Measurements from ENCODE around the gene ETV3L. TPM values are rescaled to one million over a fixed set of nuclear protein-coding genes. Genes with fewer than 3 reads are reported as not detected.

ETV3L gene
- total RNA-seq, 1 experiment from 2014 or later: 0.13 TPM

- ATAC-seq (no peak), DNase-seq (ENCODE audit: low spot score) (no peak)
- ChIA-PET CTCF (interaction anchor here (4.7 kb wide), 1 partner anchor 59 kb away, joined by 34 read pairs; no protein-coding TSS in a partner anchor), POLR2A (no interaction called here)
- H3K9me3 Mint-ChIP-seq: no peaks in the 10 kb centered on the region
- no peak overlapping the region for H3K4me3 Mint-ChIP-seq
- H3K27ac Mint-ChIP-seq: no peak overlapping the region
- no peaks in the 10 kb centered on the region for H3K27me3 Mint-ChIP-seq (ENCODE audit: low read depth)
- peaks cover 14% of the 10 kb centered on the region for H3K4me1 Mint-ChIP-seq
- no peaks in the 10 kb centered on the region for H3K36me3 Mint-ChIP-seq
- TF ChIP-seq, protein P1, sequence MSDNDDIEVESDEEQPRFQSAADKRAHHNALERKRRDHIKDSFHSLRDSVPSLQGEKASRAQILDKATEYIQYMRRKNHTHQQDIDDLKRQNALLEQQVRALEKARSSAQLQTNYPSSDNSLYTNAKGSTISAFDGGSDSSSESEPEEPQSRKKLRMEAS (CRISPR knock-in tag; IDR thresholded peaks at IDR 0.05): no peak
- TF ChIP-seq ZNF232 (CRISPR knock-in tag; IDR thresholded peaks at IDR 0.05) (no peak), CBFB (CRISPR knock-in tag; IDR thresholded peaks at IDR 0.05; ENCODE audit: low read depth) (no peak), ZNF317 (CRISPR knock-in tag; IDR thresholded peaks at IDR 0.05; ENCODE audit: borderline replicate concordance, low read depth) (no peak)
- TF ChIP-seq, protein P2, sequence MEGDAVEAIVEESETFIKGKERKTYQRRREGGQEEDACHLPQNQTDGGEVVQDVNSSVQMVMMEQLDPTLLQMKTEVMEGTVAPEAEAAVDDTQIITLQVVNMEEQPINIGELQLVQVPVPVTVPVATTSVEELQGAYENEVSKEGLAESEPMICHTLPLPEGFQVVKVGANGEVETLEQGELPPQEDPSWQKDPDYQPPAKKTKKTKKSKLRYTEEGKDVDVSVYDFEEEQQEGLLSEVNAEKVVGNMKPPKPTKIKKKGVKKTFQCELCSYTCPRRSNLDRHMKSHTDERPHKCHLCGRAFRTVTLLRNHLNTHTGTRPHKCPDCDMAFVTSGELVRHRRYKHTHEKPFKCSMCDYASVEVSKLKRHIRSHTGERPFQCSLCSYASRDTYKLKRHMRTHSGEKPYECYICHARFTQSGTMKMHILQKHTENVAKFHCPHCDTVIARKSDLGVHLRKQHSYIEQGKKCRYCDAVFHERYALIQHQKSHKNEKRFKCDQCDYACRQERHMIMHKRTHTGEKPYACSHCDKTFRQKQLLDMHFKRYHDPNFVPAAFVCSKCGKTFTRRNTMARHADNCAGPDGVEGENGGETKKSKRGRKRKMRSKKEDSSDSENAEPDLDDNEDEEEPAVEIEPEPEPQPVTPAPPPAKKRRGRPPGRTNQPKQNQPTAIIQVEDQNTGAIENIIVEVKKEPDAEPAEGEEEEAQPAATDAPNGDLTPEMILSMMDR (IDR thresholded peaks at IDR 0.05): no peak
Measured at GRCh38 chr1:157096881-157097280, 2.7 kb downstream of the ETV3L start.

DNA sequence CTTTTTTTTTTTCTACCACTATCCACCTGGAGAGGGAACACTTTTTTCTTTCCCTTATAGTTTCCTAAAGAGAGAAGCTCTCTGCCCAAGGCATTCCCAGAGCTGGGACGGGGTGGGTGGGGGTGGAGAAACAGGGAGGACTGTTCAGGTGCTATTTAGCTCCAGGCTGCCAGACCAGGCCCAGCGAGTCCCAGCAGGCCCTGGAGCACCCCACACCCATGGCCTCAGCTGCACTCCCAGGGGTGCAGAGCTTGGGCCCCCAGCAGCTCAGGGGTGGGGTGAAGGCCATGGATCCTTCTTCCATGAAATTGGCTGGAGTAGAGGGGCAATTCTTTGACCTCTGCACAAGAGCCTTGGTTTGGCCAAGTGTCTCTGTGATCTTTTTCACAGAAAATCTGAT is 4.1 kb downstream of the ETV3L start:
- peaks cover 15% of the 10 kb centered on the region for H3K4me1 Mint-ChIP-seq
- no peak for DNase-seq (ENCODE audit: low spot score)
- H3K4me3 Mint-ChIP-seq: no peak overlapping the region
- H3K36me3 Mint-ChIP-seq: no peaks in the 10 kb centered on the region
- POLR2A ChIA-PET: no interaction called here
- ATAC-seq: no peak
- no peaks in the 10 kb centered on the region for H3K9me3 Mint-ChIP-seq
- TF ChIP-seq TEAD1 (CRISPR knock-in tag; IDR thresholded peaks at IDR 0.05) (no peak), NFE2L1 (CRISPR knock-in tag; IDR thresholded peaks at IDR 0.05) (no peak)
- H3K27me3 Mint-ChIP-seq (ENCODE audit: low read depth): no peaks in the 10 kb centered on the region; the same call in 1 of the 2 replicates
- no peak overlapping the region for H3K27ac Mint-ChIP-seq
- CTCF ChIA-PET: interaction anchor here (1.0 to 4.7 kb wide), 3 partner anchors 9 to 68 kb away, joined by 4 to 34 read pairs (median 7); no protein-coding TSS in a partner anchor

- Mint-ChIP-seq H3K27ac (no peak overlapping the region), H3K9me3 (no peaks in the 10 kb centered on the region), H3K4me3 (no peak overlapping the region), H3K27me3 (ENCODE audit: low read depth) (no peaks in the 10 kb centered on the region; the same call in 1 of the 2 replicates), H3K36me3 (no peaks in the 10 kb centered on the region), H3K4me1 (peaks cover 20% of the 10 kb centered on the region)
- ChIA-PET CTCF (interaction anchor here (1.0 to 4.7 kb wide), 3 partner anchors 9 to 68 kb away, joined by 4 to 34 read pairs (median 7); no protein-coding TSS in a partner anchor), POLR2A (no interaction called here)
- DNase-seq (ENCODE audit: low spot score) (no peak), ATAC-seq (no peak)
- TF ChIP-seq, protein P3, sequence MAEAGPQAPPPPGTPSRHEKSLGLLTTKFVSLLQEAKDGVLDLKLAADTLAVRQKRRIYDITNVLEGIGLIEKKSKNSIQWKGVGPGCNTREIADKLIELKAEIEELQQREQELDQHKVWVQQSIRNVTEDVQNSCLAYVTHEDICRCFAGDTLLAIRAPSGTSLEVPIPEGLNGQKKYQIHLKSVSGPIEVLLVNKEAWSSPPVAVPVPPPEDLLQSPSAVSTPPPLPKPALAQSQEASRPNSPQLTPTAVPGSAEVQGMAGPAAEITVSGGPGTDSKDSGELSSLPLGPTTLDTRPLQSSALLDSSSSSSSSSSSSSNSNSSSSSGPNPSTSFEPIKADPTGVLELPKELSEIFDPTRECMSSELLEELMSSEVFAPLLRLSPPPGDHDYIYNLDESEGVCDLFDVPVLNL (CRISPR knock-in tag; IDR thresholded peaks at IDR 0.05; ENCODE audit: borderline replicate concordance, low read depth): no peak
- TF ChIP-seq ESRRA (CRISPR knock-in tag; IDR thresholded peaks at IDR 0.05; ENCODE audit: borderline replicate concordance) (no peak), ZNF671 (CRISPR knock-in tag; IDR thresholded peaks at IDR 0.05) (no peak), ZBTB21 (CRISPR knock-in tag; IDR thresholded peaks at IDR 0.05; ENCODE audit: borderline replicate concordance) (no peak)
Measured at GRCh38 chr1:157095091-157095490, 4.5 kb downstream of the ETV3L start.

DNA sequence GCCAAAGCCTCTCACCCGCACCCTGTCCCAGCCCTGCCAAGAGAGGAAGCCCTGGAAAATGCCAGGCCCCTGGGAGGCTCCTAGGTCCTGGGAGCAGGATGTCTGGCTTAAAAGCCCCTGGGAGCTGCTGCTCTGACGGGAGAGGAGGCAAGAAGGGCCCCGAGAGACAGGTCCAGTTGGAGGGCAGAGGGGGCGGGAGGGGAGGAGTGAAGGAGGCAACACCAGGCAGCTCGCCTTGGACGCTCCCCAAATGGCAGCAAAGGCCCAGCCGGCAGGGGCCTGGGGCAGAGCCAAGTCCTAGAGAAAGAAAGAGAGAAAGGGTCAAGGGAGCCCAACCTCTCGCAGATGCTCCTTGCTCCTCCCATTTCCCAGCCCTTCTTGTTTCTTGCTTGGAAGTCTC is 6.8 kb downstream of the ETV3L start:
- Mint-ChIP-seq H3K36me3 (no peaks in the 10 kb centered on the region), H3K9me3 (no peaks in the 10 kb centered on the region), H3K27me3 (ENCODE audit: low read depth) (no peaks in the 10 kb centered on the region; the same call in 1 of the 2 replicates), H3K4me1 (peaks cover 16% of the 10 kb centered on the region), H3K27ac (no peak overlapping the region), H3K4me3 (no peak overlapping the region)
- POLR2A ChIA-PET: no interaction called here
- no peak for ATAC-seq
- DNase-seq (ENCODE audit: low spot score): no peak
- TF ChIP-seq ZBTB43 (CRISPR knock-in tag; IDR thresholded peaks at IDR 0.05) (no peak), CBFB (CRISPR knock-in tag; IDR thresholded peaks at IDR 0.05; ENCODE audit: low read depth) (no peak), OVOL2 (CRISPR knock-in tag; IDR thresholded peaks at IDR 0.05; ENCODE audit: borderline replicate concordance) (no peak)
- TF ChIP-seq, protein P1 (CRISPR knock-in tag; IDR thresholded peaks at IDR 0.05): no peak
- CTCF ChIA-PET: interaction anchor here (0.6 to 4.7 kb wide), 2 partner anchors 40 to 63 kb away, joined by 4 to 34 read pairs; no protein-coding TSS in a partner anchor
